HEK293 (cell line): ENCODE results near the gene SUMF1.

ENCODE experiments used
- MZF1 ChIP-seq: fragments of 450-650 bp; formaldehyde crosslinking; IDR thresholded peaks from 2 replicates; pipeline ENCODE4 v1.5.1; 2017; ENCODE audit warnings: missing biosample characterization, missing genetic modification characterization, borderline replicate concordance
- YY1 ChIP-seq: fragments of 450-650 bp; formaldehyde crosslinking; IDR thresholded peaks from 2 replicates; pipeline ENCODE4 v1.5.1; 2018; ENCODE audit warnings: missing biosample characterization, missing genetic modification characterization
- TF ChIP-seq, protein P1 (sequence below): fragments of 450-650 bp; formaldehyde crosslinking; IDR thresholded peaks from 2 replicates; pipeline ENCODE4 v1.5.1; 2016; ENCODE audit warnings: missing biosample characterization, missing genetic modification characterization

DNA sequence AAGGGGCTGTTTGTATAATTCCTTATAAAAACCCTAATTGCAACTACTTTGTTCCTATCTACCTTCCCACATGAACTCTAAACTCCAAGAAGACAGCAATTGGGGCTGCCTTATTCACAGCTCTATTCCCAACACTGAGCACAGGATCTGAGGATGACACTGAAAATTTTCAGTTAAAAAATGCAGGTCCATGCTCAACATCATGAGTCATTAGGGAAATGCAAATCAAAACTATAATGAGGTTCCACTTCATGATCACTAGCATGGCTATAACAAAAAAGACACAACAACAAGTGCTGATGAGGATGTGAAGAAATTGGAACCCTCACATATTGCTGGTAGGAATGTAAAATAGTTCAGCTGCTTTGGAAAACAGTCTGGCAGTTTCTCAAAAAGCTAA lies 12.9 kb downstream of the SUMF1 start:
- TF ChIP-seq, protein P1, sequence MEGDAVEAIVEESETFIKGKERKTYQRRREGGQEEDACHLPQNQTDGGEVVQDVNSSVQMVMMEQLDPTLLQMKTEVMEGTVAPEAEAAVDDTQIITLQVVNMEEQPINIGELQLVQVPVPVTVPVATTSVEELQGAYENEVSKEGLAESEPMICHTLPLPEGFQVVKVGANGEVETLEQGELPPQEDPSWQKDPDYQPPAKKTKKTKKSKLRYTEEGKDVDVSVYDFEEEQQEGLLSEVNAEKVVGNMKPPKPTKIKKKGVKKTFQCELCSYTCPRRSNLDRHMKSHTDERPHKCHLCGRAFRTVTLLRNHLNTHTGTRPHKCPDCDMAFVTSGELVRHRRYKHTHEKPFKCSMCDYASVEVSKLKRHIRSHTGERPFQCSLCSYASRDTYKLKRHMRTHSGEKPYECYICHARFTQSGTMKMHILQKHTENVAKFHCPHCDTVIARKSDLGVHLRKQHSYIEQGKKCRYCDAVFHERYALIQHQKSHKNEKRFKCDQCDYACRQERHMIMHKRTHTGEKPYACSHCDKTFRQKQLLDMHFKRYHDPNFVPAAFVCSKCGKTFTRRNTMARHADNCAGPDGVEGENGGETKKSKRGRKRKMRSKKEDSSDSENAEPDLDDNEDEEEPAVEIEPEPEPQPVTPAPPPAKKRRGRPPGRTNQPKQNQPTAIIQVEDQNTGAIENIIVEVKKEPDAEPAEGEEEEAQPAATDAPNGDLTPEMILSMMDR, result no peak
- TF ChIP-seq YY1 (tag by site-specific recombination) (no peak), MZF1 (tag by site-specific recombination) (no peak)
